ENCODE results near the gene MAK.

The MAK gene

DNA sequence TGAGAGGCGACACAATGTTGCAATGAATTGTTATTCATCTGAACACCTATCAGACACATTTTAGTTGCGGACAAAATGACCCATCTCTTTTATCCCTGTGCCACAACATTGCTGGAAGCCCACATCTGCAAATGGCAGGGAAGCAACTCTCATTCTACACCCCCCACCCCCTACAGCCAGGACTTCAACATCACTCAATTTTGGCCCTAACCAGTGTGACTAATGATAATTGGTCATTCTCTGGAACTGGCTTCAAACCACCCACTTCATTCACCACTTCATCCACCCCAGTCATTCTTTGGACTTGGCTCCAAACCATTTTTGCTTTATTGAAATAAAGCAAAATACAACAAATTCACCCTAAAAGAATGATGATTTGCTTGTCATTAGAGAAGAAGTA is 42.0 kb upstream of the MAK start:
- peaks cover 11% of the 10 kb centered on the region for H3K27me3 ChIP-seq (replicated peaks; ENCODE audit: insufficient read depth, low read length)
- TF ChIP-seq, protein P1, sequence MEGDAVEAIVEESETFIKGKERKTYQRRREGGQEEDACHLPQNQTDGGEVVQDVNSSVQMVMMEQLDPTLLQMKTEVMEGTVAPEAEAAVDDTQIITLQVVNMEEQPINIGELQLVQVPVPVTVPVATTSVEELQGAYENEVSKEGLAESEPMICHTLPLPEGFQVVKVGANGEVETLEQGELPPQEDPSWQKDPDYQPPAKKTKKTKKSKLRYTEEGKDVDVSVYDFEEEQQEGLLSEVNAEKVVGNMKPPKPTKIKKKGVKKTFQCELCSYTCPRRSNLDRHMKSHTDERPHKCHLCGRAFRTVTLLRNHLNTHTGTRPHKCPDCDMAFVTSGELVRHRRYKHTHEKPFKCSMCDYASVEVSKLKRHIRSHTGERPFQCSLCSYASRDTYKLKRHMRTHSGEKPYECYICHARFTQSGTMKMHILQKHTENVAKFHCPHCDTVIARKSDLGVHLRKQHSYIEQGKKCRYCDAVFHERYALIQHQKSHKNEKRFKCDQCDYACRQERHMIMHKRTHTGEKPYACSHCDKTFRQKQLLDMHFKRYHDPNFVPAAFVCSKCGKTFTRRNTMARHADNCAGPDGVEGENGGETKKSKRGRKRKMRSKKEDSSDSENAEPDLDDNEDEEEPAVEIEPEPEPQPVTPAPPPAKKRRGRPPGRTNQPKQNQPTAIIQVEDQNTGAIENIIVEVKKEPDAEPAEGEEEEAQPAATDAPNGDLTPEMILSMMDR (IDR thresholded peaks at IDR 0.05; ENCODE audit: low read length) = no peak
- TF ChIP-seq EZH2phosphoT487 (IDR thresholded peaks at IDR 0.05; ENCODE audit: low read length) (no peak), EZH2 (optimal IDR thresholded peaks at IDR 0.05; ENCODE audit: low read depth, low read length) (no peak)

DNA sequence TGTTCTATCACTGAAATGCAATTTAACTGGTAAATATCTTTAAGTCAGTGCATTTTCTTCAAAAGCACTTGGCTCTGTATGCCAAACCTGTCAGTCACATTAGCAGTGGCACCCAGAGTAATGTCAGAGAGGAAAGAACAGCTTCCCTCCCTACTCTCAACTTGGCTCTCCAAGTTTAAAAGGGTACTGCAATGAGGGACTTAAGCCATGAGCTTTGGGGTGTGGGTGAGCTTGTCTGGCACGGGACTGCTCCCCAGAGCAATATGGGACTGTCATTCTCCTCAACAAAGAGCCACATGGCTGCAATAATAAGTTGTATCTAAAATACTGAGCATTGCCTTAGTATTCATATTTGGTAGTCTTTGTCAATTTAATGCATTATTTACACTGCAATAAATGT is 39.5 kb upstream of the MAK start:
- no peaks in the 10 kb centered on the region for H3K9me3 ChIP-seq (replicated peaks; ENCODE audit: insufficient read depth, low read length)
- no peak overlapping the region for H3K4me3 ChIP-seq (ENCODE audit: low read length)
- no peaks in the 10 kb centered on the region for H3K79me2 ChIP-seq (ENCODE audit: low read length)
- no peak for DNase-seq
- H3K9me2 ChIP-seq (replicated peaks; ENCODE audit: insufficient read depth, low read length) = no peaks in the 10 kb centered on the region
- H3F3A ChIP-seq (ENCODE audit: insufficient read depth, low read length) = no peaks in the 10 kb centered on the region
- no peak overlapping the region for H2AFZ ChIP-seq (ENCODE audit: low read length)
- no peak overlapping the region for H3K9ac ChIP-seq (ENCODE audit: low read length)
- no peaks in the 10 kb centered on the region for H4K20me1 ChIP-seq (ENCODE audit: insufficient read depth, low read length)
- H3K4me1 ChIP-seq (ENCODE audit: low read length) = no peaks in the 10 kb centered on the region
- TF ChIP-seq, protein P1 (IDR thresholded peaks at IDR 0.05; ENCODE audit: low read length) = no peak
- TF ChIP-seq EZH2 (optimal IDR thresholded peaks at IDR 0.05; ENCODE audit: low read depth, low read length) = no peak
- no peak for TF ChIP-seq EZH2phosphoT487 (IDR thresholded peaks at IDR 0.05; ENCODE audit: low read length)
- no peaks in the 10 kb centered on the region for H3K27me3 ChIP-seq (replicated peaks; ENCODE audit: insufficient read depth, low read length)
- no peak overlapping the region for H3K27ac ChIP-seq (ENCODE audit: low read length)
- no peak overlapping the region for H3K4me2 ChIP-seq (ENCODE audit: low read depth, low read length)
- no peaks in the 10 kb centered on the region for H3K36me3 ChIP-seq (replicated peaks; ENCODE audit: insufficient read depth, low read length)

More for the DNA sequence above, 42.0 kb upstream of the MAK start:
- Histone ChIP-seq H3K9ac (ENCODE audit: low read length) (no peak overlapping the region), H4K20me1 (ENCODE audit: insufficient read depth, low read length) (no peaks in the 10 kb centered on the region), H3K27ac (ENCODE audit: low read length) (no peak overlapping the region), H3K4me2 (ENCODE audit: low read depth, low read length) (no peak overlapping the region), H3K4me1 (ENCODE audit: low read length) (no peaks in the 10 kb centered on the region), H3K36me3 (replicated peaks; ENCODE audit: insufficient read depth, low read length) (no peaks in the 10 kb centered on the region), H3K4me3 (ENCODE audit: low read length) (no peak overlapping the region), H3F3A (ENCODE audit: insufficient read depth, low read length) (no peaks in the 10 kb centered on the region), H3K9me2 (replicated peaks; ENCODE audit: insufficient read depth, low read length) (no peaks in the 10 kb centered on the region), H3K79me2 (ENCODE audit: low read length) (no peaks in the 10 kb centered on the region), H3K9me3 (replicated peaks; ENCODE audit: insufficient read depth, low read length) (no peaks in the 10 kb centered on the region), H2AFZ (ENCODE audit: low read length) (no peak overlapping the region)
- no peak for DNase-seq

DNA sequence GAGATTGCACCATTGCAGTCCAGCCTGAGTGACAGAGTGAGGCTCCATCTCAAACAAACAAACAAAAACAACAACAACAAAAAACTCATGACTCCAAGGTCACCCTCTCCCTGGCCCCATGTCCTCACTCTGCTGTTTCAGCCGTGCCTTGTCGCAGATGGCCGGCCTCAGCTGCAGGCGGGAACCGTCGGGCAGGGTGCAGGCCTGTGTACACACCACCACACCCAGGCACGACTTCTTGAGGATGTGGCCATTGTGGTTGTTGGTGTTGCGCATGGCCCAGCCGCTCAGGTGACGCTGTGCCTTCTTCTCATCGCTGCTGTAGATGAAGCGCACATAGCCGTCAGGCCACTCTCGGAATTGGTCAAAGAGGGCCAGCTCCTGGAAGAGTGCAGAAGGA is 38.7 kb upstream of the MAK start:
- Histone ChIP-seq H2AFZ (ENCODE audit: low read length) (no peak overlapping the region), H3K79me2 (ENCODE audit: low read length) (no peaks in the 10 kb centered on the region), H4K20me1 (ENCODE audit: insufficient read depth, low read length) (no peaks in the 10 kb centered on the region), H3F3A (ENCODE audit: insufficient read depth, low read length) (no peaks in the 10 kb centered on the region), H3K4me3 (ENCODE audit: low read length) (no peak overlapping the region), H3K9me3 (replicated peaks; ENCODE audit: insufficient read depth, low read length) (no peaks in the 10 kb centered on the region), H3K9ac (ENCODE audit: low read length) (no peak overlapping the region), H3K9me2 (replicated peaks; ENCODE audit: insufficient read depth, low read length) (no peaks in the 10 kb centered on the region), H3K27ac (ENCODE audit: low read length) (no peak overlapping the region), H3K27me3 (replicated peaks; ENCODE audit: insufficient read depth, low read length) (no peaks in the 10 kb centered on the region), H3K36me3 (replicated peaks; ENCODE audit: insufficient read depth, low read length) (no peaks in the 10 kb centered on the region), H3K4me2 (ENCODE audit: low read depth, low read length) (no peak overlapping the region), H3K4me1 (ENCODE audit: low read length) (no peaks in the 10 kb centered on the region)
- DNase-seq = no peak
- TF ChIP-seq EZH2 (optimal IDR thresholded peaks at IDR 0.05; ENCODE audit: low read depth, low read length) = no peak
- TF ChIP-seq, protein P1 (IDR thresholded peaks at IDR 0.05; ENCODE audit: low read length) = no peak
- TF ChIP-seq EZH2phosphoT487 (IDR thresholded peaks at IDR 0.05; ENCODE audit: low read length) = no peak

Data from MM.1S (cell line).